Brain pericyte (primary cell): ENCODE data around the gene AKT3.
A peak's percentile ranks its signal among the peaks of the same experiment; 100 is the strongest.
"Not testable (repeated sequence)": the region's sequence is repeated elsewhere in the genome, so short reads cannot be mapped to it uniquely, and the experiment has no call there.

ENCODE experiments used
- DNase-seq: peaks from one replicate; pipeline ENCODE4 v3.0.0-alpha.2; 2012; ENCODE audit warnings: low read depth, low spot score

Gene AKT3

DNA sequence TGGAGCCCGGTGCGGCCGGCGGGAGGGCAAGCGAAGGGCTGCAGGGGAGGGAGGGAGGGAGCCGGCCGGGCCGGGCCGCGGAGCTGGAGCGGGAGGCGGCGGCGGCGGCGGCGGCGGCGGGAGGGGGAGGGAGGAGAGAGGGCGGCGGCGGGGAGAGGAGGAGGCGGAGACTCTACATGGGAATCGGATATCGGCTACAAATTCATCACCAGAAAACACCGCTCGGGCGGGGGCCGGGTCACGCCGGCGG lies at the start of gene AKT3:
Gene AKT3 (minus strand): TSS at position 42 of the 250 bp plus-strand sequence. CDS start 7,073 bp downstream, outside the sequence.
- DNase-seq, result no peak

DNA sequence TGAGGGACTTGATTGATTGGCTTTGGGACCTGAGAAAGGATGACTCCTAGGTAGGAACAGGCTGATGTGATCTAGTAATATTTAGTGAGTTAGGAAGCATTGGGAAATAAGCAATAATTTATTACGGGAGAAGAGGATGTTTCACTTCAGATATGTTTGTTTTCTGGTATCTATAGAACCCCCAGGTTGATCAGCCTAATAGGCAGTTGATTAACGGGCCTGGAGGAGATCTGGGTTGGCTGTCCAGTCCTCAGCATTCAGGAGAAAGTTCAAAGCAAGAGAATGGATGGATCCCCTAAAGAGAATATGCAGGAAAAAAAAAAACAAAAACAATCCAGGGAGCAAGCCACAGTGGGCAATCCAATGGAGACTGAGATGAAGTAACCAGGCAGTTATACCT lies 48.2 kb upstream of the AKT3 start:
- DNase-seq, result no peak

DNA sequence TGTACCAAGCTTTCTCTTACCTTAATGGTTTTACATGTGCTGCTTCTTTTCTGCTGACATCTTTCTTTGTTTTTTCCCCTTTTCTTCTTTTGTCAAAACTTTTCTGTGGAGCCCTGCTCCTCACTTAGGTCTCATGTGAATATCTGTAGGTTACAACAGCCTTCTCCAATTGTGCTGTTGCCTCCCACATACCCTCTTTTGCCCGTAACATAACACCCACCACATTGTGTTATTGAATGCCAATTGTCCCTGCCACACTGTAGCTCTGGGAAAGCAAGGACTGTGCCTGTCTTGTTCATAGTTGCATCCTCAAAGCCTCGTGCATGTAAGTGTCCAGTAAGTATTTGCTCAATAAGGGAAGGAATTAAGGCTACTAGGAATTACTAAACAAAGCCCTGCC lies 46.3 kb upstream of the AKT3 start:
- no peak for DNase-seq

DNA sequence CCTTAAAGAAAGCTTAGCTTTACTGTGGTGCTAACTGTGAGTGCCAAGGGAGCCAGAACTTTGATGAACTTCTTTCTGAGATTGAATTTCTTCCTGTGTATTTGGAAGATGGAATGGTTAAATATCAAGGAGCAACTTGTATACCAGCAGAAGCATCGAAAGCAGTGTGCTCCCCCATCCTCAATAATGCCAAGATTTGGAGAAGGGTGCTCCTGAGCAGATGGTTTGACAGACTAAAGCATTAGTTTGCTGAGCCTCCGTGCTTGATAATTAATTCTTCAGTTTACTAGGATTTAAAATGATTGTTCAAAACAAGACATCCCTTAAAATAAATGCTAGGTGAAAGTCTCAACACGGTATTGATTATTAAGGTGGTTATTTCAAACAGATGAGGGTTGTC lies 42.4 kb upstream of the AKT3 start:
- no peak for DNase-seq

DNA sequence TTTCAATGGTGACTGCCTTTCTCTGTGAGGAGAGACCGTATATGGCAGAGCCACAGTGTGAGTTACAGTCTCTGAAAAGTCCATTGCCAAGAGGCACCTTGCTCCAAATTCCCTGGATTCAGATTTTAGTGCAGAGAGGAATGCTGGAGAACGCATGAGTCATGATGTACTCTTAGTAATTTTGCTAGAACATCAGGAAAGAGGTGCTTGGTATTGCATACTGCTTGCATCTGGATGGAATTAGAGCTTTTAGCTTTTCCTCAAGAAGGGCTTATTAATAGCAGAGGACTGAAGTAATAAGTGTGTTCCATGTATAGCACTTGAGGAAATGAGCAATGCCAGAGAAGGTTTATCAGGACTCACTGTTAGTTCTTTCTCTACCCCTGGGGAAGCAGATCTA lies 40.5 kb upstream of the AKT3 start:
- DNase-seq, result no peak

DNA sequence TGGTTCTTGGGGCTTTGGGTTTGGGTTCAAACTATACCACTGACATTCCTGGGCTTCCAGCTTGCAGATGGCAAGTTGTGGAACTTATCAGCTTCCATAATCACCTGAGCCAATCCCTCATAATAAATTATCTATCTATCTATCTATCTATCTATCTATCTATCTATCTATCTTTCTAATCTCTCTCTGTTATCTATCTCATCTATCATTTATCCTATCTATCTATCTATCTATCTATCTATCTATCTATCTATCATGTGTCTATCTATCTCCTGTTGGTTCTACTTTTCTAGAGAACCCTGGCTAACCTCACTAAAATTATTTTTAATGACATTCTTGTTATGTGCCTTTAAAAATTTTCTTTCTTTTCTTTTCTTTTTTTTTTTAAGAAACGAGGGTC lies 35.8 kb upstream of the AKT3 start:
- DNase-seq, result no peak

DNA sequence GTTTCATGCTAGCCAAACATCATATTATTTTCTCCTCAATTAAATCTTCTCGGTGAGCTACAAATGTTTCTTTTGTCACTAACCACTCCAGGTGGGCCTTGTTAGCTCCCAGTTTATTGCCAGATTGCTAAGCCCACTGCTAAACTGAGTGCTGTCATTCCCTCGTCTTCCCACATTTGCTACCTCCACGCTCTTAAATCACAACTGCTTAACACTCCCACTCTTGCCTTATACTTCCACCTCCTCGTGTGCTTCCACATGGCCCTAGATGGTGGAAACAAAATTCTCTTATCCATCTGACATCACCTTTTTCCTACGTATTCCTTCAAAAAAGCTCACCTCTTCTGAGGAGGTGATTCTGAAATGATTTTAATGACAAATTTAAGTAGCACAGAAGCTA lies 34.6 kb upstream of the AKT3 start:
- DNase-seq, result no peak

DNA sequence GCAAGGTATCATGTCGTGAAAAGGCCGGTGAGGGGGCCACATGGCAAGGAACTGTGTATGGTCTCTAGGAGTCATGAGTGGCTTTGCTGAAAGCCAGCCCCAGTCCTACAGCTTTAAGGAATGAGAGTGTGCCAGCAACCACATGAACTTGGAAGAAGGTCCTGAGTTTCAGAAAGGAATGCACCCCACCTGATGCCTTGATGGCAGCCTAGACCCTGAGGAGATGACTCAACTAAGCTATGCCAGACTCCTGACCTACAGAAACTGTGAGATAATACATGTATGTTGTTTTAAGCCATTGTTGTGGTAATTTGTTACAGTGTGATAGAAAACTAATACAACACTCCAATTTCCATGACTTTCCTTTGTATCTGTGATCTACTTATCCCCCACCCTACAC lies 33.5 kb upstream of the AKT3 start:
- DNase-seq, result no peak

DNA sequence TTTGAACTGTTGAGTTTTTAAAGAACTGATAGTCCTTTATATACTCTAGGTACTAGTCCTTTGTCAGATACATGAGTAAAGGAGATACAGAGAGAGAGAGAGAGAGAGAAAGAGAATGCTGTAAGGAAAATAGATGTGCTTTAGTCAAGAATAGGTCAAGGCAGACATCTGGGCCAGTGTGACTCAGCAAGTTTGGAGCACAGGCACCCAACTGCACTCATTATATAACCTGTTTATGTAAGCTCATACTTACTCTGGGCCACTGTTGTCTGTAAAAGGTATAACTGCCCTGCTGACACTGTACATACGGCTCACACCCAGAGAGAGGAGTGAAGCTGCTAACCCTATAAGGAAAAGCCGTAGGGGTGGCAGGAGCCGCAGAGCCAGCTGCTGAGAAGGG lies 32.2 kb upstream of the AKT3 start:
- no peak for DNase-seq

DNA sequence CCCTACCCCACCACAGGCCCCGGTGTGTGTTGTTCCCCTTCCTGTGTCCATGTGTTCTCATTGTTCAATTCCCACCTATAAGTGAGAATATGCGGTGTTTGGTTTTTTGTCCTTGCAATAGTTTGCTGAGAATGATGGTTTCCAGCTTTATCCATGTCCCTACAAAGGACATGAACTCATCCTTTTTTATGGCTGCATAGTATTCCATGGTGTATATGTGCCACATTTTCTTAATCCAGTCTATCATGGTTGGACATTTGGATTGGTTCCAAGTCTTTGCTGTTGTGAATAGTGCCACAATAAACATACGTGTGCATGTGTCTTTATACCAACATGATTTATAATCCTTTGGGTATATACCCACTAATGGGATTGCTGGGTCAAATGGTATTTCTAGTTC lies 27.0 kb upstream of the AKT3 start:
- DNase-seq, result not testable (repeated sequence)

DNA sequence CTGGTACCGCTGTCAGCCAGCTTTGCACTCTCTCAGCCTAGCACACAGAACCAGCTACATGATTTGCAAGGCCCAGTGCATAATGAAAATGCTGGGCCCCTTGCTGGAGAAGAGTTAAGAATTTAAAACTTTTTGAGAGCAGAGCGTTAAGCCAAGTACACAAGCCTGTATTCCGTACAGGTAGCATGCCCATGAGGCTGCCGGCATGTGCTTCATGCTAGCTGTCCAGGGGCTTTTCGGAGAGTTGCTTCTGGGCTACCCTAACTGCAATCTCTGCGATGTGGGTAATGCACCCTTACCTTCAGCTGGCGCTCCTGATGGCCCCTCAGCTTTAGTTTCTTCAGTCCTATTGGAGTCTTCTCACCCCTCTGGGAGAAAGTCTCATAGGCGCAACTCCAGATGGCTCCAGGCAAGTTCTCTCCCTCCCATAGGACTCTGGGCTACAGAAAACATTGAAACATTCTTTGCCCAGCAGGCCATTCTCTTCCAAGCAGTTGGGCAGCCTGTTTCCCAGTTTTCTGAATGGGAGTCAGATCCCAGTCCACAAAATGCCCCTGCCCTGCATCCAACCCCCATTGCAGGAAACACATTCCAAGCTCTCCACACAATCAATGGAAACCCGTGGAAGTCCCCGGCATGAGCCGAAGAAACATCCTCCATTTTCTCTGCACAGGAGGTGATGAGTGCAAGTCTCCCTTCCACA lies 5.7 kb upstream of the AKT3 start:
- DNase-seq, result no peak

DNA sequence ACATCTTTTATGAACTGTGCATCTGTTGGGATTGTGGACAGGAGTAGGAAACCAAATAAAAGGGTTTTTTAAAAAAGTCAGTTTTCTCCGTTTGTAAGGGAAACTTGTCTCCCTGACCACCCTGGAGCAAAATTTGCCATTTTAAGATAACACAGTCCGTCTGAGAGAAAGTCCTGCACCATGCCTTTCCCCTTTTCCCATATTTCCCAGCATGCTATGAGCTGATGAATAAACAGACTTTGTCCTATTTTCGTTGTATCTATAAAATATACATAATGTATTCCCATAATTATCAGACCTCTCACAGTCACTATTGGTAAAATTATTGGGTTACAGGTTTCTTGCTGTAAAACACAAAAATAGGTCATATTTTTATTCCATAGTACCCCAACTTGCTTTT lies 1.7 kb upstream of the AKT3 start:
- DNase-seq, result no peak

DNA sequence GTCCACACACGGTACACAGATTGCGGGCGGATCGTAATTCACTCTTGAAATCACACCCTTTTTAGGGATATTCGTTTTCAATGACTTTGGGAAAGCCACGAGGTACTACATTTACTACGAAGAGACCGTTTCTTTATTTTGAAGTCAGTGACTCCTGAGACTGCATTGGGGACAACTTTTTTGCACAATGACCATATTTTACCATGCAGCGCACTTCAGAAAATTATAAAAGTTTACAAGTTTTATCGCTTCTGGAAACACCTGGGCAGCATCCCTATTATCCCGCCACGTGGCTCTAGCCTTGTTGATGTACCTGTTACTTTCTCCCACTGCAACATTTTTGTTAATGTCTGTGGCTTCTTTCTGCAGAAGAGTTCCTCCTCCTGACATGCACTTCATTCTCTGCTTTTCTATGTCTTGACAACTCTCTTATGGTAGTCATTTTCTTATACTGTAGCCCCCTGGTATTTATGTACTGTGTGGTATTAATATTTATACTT lies 1.3 kb upstream of the AKT3 start:
- no peak for DNase-seq

DNA sequence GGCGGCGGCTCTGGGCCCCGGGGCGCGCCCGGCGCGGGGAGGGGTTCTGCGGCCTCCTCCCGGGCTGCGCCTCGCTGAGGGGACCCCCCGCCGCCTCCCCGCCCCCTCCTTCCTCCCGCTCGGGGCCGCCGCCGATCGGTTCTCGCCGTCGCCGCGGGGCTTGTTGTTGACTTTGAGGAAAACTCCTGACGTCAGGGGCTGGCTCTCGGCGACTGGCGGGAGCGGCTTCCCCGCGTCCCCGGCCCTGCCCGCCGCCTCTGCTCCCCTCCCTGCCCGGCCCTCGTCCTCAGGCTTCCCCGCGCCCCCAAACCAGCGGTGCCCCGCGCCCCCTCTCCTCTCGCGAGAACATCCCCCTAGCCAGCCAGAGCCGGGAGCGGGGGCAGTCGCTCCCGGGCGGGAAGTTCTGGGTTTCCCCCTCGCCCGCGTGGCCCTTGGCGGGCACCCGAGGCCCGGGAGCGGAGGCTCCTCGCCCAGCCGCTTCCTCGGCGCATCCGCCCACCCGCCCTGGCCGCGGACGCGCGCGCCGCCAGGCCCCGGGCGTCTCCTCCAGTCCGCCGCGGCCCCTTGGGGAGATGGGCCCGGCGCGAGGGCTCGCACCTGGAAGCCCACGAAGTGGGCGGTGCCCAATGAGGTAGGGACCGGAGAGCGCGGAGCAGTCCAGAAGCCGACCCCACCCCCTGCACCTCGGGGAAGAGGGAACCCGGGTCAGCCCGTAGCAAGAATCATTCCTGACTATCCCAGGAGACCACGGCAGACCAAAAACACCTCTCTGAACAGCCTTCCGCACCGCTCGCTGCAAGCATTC lies 611 bp upstream of the AKT3 start:
- peak; percentile 41 for DNase-seq

DNA sequence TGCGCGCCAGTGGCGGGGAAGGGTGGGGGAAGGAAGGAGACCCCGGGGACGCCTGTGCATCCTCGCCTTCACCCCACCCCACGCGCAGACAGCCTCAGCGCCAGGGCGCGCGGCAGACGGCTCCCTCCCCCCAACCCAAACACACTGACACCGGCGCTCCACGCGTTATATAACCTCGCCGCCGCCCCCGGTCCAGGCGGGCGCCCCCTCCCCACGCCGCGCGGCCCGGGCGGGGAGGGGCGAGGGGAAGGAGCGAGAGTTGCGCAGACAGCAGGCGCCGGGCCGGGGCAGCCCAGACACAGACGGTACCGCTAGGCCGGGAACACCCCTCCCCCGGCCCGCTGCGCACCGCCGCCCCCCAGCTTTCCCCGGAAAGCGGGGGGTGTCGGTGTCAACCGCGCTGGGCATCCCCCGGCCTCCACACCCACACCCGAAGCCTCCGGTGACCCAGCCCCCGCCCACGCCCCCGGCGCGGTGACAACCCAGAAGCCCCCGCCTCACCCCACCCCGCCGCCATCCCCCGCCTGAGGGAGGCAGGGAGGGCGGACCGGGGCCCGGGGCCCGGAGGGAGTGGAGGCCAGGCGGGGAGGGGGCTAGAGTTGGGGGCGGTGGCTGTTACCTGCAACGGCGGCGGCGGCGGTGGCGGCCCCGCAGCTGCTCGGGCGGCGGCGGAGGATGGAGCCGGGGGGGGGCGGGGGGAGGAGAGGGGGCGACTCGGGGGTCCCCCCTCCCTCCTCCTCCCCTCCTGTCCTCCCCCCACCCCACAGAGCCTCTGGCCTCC lies 432 bp downstream of the AKT3 start:
- DNase-seq, result no peak

DNA sequence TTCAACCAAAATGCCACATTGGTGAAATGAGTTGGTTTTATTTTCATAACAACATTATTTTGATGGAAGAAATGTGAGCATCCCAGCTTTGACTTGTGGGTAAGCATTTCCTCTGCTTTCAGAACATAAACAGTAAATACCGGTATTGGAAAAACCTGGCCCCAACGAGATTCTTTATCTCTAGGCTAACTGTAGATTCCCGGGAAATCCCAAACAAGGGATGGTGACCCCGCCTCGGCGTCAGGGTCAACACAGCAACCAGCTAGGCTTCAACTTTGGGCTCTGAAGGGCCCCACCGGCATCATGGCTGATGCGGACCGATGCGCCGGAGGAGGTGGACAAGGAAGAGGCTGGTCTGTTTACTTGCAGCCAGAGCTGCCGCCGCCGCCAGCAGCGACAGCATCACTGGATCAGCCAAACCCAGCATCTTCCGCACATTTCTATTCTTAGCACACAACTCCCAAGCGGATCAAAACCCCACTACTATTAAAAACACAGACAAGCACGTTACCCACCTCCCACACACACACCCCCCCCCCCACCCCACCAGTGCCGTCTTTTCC lies 1.1 kb downstream of the AKT3 start:
- no peak for DNase-seq

DNA sequence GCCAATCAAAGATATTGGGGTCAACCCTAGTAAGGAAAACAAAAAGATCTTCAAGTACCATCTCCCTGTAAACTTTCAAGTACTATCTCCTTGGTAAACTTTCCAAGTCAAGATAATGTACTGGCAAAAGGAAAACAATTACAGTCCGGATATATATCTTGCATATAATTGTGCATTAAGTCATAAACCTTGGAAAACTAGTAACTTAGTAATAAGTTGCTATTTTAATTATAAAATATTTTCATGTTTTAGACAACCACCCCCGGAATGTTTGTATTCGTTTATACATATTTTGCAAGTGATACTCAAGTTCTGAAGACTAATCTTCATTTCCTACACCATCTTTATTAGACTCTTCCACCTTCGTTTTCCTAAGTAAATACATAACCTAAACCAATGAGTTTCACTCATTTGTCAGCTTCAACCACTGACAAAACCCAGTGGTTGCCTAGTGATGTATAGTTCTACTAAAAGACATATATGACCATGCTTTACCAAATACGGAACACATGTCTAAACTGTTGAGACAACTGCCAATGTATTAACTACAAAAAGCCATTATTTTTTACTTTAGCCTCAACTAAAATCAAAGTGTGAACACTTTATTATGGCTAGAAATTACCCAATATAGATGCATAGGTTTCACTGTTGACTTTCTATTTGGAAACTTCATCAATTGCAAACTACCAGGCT lies 1.7 kb downstream of the AKT3 start:
- no peak for DNase-seq

DNA sequence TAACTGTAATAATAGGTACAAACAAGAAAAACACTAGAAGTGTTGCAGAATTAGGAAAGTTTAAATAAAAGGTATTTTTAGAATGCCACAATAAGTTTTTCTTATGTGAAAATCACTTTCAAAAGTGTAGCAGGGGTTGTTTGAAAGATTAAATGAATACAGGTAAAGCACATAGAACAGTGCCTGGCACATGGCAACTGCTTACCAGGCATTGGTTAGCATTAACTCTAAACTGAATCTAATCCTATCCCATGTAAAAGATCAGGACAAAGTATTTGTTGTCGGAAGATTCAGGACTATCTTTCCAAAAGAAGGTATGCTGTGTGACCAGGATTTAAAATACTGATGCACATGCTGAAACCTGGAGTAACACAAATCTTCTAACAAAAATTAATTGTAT lies 3.3 kb downstream of the AKT3 start:
- DNase-seq, result no peak

DNA sequence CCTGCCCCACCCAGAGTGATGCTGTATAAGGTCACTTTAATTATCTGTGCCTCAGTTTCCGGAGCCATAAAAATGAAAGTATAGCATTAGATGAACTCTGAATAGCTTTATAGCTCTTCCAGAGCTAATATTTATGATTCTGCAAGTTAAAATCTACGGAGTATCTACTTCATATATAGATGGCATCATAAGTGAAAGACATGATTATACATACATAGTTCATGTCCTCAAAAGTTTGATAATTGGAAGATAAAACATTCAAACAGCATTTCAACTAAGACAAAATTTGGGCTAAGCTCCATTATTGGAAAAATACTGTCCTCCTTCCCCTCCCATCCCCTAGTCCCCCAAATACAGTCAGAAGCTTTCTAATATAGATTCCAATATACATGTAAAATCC lies 4.2 kb downstream of the AKT3 start:
- DNase-seq, result no peak

DNA sequence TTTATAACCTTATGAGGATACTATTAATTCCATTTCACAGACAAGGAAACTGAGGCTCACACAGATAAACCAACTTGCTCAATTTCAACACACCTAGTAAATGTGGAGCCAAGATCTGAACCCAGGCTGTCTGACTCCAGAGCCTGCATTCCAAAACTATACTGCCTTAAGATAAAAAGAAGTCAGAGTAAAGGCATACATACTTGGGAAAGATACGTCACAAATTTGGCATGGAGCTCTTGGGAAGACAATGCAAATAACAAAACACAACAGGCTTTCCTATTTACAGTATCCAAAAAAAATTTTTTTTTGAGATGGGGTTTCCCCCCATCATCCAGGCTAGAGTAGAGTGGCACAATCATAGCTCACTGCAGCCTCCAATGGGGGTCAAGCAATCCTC lies 5.9 kb downstream of the AKT3 start:
- DNase-seq, result no peak

DNA sequence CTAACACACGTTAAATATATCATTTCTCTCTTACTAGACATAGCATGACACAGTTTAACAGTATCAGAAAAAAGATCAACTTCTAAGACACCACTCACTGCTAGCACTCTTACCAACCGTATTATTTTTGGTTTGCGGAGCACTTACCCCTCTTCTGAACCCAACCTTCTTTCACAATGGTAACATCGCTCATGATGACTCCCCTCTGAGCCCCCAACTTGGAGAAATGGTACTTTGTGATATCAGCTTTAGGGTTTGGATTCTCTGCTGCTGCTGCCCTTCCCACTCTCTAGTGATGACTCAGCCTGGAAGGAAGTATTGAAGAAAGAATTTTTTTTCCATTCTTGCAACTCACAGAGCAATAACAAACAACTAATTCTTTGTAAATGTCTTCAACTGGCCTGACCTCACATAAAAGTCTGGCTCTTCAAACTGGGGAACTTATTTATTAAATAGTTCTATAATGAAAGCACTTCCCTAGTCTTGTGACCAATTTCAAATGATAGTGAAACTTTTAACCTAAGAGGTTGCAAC lies 7.0 kb downstream of the AKT3 start:
- DNase-seq, result peak; percentile 25
